GM18873 (cell line): ENCODE results near the gene FANCM.

Source experiments
- ATAC-seq: cut with Tn5 transposase; IDR thresholded peaks from one replicate; pipeline ENCODE4 v1.9.1; 2021; ENCODE audit warnings: mild to moderate bottlenecking, moderate library complexity, moderate number of reproducible peaks; ENCODE audit not compliant: unreplicated experiment, low FRiP score

Gene FANCM

GRCh38 chr14:45227566-45227965 is 91.8 kb downstream of the FANCM start:
- ATAC-seq = no peak

- no peak for ATAC-seq
Observed at GRCh38 chr14:45238988-45239387, 103.3 kb downstream of the FANCM start.

- no peak for ATAC-seq
Observed at GRCh38 chr14:45242706-45243105, 107.0 kb downstream of the FANCM start.

- ATAC-seq = no peak
Observed at GRCh38 chr14:45246151-45246550, 110.4 kb downstream of the FANCM start.

- peak; percentile 34 for ATAC-seq
Observed at GRCh38 chr14:45246691-45247090, 111.0 kb downstream of the FANCM start.

GRCh38 chr14:45247427-45247826 is 111.7 kb downstream of the FANCM start:
- no peak for ATAC-seq

GRCh38 chr14:45249856-45250575 is 114.3 kb downstream of the FANCM start:
- peak; percentile 37 for ATAC-seq
